HCT116 (cell line): ENCODE measurements around the gene ZHX3.

Experiments used
- CTCF ChIP-seq, 3 experiments: fragments of 200-600 bp in 1 of 3; sonication (generic) in 1 of 3; IDR thresholded peaks in 2 of 3; conservative IDR thresholded peaks in 1 of 3; 2 replicates each; pipeline ENCODE4 v1.5.1; 2012 to 2017; ENCODE audit warnings: low read depth in 2 of 3, low read length in 2 of 3, antibody characterized with exemption in 1 of 3, borderline replicate concordance in 1 of 3, control low read depth in 1 of 3, mild to moderate bottlenecking in 1 of 3, mixed read lengths in 1 of 3, mixed run types in 1 of 3, moderate library complexity in 1 of 3; ENCODE audit not compliant: insufficient read depth in 1 of 3
- ELF1 ChIP-seq: IDR thresholded peaks from 2 replicates; pipeline ENCODE4 v1.6.1; 2012; ENCODE audit warnings: low read depth, borderline replicate concordance
- EZH2phosphoT487 ChIP-seq: fragments of 200-600 bp; IDR thresholded peaks from 2 replicates; pipeline ENCODE4 v1.6.1; 2018; ENCODE audit warnings: antibody characterized with exemption, borderline replicate concordance
- POLR2A ChIP-seq: IDR thresholded peaks from 2 replicates; pipeline ENCODE4 v1.7.0; 2011; ENCODE audit warnings: borderline replicate concordance; ENCODE audit not compliant: insufficient read depth, insufficient read length; ENCODE audit errors: extremely low read depth
- RAD21 ChIP-seq: IDR thresholded peaks from 2 replicates; pipeline ENCODE4 v1.6.1; 2012; ENCODE audit warnings: low read depth, mild to moderate bottlenecking
- REST ChIP-seq: IDR thresholded peaks from 2 replicates; pipeline ENCODE4 v1.6.1; 2012; ENCODE audit warnings: low read depth
- SRF ChIP-seq: IDR thresholded peaks from 2 replicates; pipeline ENCODE4 v1.6.1; 2012; ENCODE audit warnings: low read depth
- YY1 ChIP-seq: IDR thresholded peaks from 2 replicates; pipeline ENCODE4 v1.6.1; 2011; ENCODE audit warnings: low read length, low read depth, moderate library complexity, mild to moderate bottlenecking; ENCODE audit not compliant: insufficient replicate concordance; ENCODE audit errors: extremely low read depth
- ZFX ChIP-seq: fragments of 450-650 bp; IDR thresholded peaks from 2 replicates; pipeline ENCODE4 v1.6.1; 2017

- TF ChIP-seq EZH2phosphoT487 = no peak
- TF ChIP-seq CTCF (IDR thresholded peaks at IDR 0.05 in 2 of 3, conservative IDR thresholded peaks at IDR 0.05 in 1 of 3; ENCODE audit: borderline replicate concordance in 1 of 3, insufficient read depth in 1 of 3, low read depth in 2 of 3, low read length in 2 of 3) = no peak
- TF ChIP-seq YY1 = no peak
- TF ChIP-seq RAD21 = no peak
- TF ChIP-seq SRF = no peak
- TF ChIP-seq REST = no peak
- TF ChIP-seq ZFX = no peak
- no peak for TF ChIP-seq ELF1
- TF ChIP-seq POLR2A = no peak
These were observed 36.0 kb upstream of the ZHX3 start for GRCh38 chr20:41353530-41353929.
